Measurements from ENCODE around the gene FBXL14.

Gene FBXL14

GRCh38 chr12:1519642-1520041 is 74.7 kb downstream of the FBXL14 start:
- no peak overlapping the region for H4K12ac ChIP-seq (ENCODE audit: low read depth, low read length)
- DNase-seq: no peak
- no peak overlapping the region for H4K91ac ChIP-seq (ENCODE audit: low read depth, low read length)
- no peak overlapping the region for H3K4me2 ChIP-seq (ENCODE audit: low read length)
- no peak overlapping the region for H3K4me3 ChIP-seq (ENCODE audit: low read depth, low read length)
- no peak overlapping the region for H3K18ac ChIP-seq (ENCODE audit: low read length)
- H3K36me3 ChIP-seq (ENCODE audit: control insufficient read depth in 1 of 2, insufficient read depth in 2 of 2, low read length in 2 of 2): no peaks in the 10 kb centered on the region
- H4K8ac ChIP-seq (ENCODE audit: low read depth, low read length): no peak overlapping the region
- peaks cover 0 to 9% of the 10 kb centered on the region in 2 experiments for H3K4me1 ChIP-seq (ENCODE audit: control insufficient read depth in 1 of 2, insufficient read depth in 2 of 2, low read length in 2 of 2)
- H3K14ac ChIP-seq (ENCODE audit: low read length): no peak overlapping the region
- no peak overlapping the region for H3K23ac ChIP-seq (ENCODE audit: low read length)
- no peak overlapping the region for H3K4ac ChIP-seq (ENCODE audit: low read depth, low read length)
- H2AK5ac ChIP-seq (ENCODE audit: low read length): no peak overlapping the region
- no peak overlapping the region for H2AFZ ChIP-seq (ENCODE audit: insufficient read depth, low read length, poor library complexity)
- no peak overlapping the region for H3K9ac ChIP-seq (ENCODE audit: low read length)
- no peak overlapping the region for H3K27ac ChIP-seq (ENCODE audit: low read depth, low read length)
- H3K27me3 ChIP-seq (ENCODE audit: insufficient read depth, low read length): no peaks in the 10 kb centered on the region
- no peaks in the 10 kb centered on the region for H3K79me1 ChIP-seq (ENCODE audit: low read length)
- no peaks in the 10 kb centered on the region for H3K79me2 ChIP-seq (ENCODE audit: control insufficient read depth, insufficient read depth, low read length, poor library complexity)
- no peaks in the 10 kb centered on the region for H3K9me3 ChIP-seq (ENCODE audit: insufficient read depth, low read depth, low read length)
- H2BK120ac ChIP-seq (ENCODE audit: insufficient read depth, low read length, poor library complexity): no peak overlapping the region
- no CpG with 5 or more reads among the region's 5 CpGs for WGBS (ENCODE audit: extremely low coverage, insufficient coverage, insufficient read length)
- H2BK12ac ChIP-seq (ENCODE audit: low read length): no peak overlapping the region
- no peak overlapping the region for H2BK5ac ChIP-seq (ENCODE audit: low read depth, low read length, poor library complexity)

- Histone ChIP-seq H3K36me3 (ENCODE audit: control insufficient read depth in 1 of 2, insufficient read depth in 2 of 2, low read length in 2 of 2) (no peaks in the 10 kb centered on the region), H2BK5ac (ENCODE audit: low read depth, low read length, poor library complexity) (no peak overlapping the region), H3K4me1 (ENCODE audit: control insufficient read depth in 1 of 2, insufficient read depth in 2 of 2, low read length in 2 of 2) (peaks cover 0 to 9% of the 10 kb centered on the region in 2 experiments), H3K9ac (ENCODE audit: low read length) (no peak overlapping the region), H2AK5ac (ENCODE audit: low read length) (no peak overlapping the region), H3K23ac (ENCODE audit: low read length) (no peak overlapping the region), H4K8ac (ENCODE audit: low read depth, low read length) (no peak overlapping the region), H3K14ac (ENCODE audit: low read length) (no peak overlapping the region), H3K79me2 (ENCODE audit: control insufficient read depth, insufficient read depth, low read length, poor library complexity) (no peaks in the 10 kb centered on the region), H3K4ac (ENCODE audit: low read depth, low read length) (no peak overlapping the region), H3K79me1 (ENCODE audit: low read length) (no peaks in the 10 kb centered on the region), H3K27ac (ENCODE audit: low read depth, low read length) (no peak overlapping the region), H3K27me3 (ENCODE audit: insufficient read depth, low read length) (no peaks in the 10 kb centered on the region), H3K9me3 (ENCODE audit: insufficient read depth, low read depth, low read length) (no peaks in the 10 kb centered on the region), H2BK120ac (ENCODE audit: insufficient read depth, low read length, poor library complexity) (no peak overlapping the region), H3K4me2 (ENCODE audit: low read length) (no peak overlapping the region), H2BK12ac (ENCODE audit: low read length) (no peak overlapping the region), H3K4me3 (ENCODE audit: low read depth, low read length) (no peak overlapping the region), H2AFZ (ENCODE audit: insufficient read depth, low read length, poor library complexity) (no peak overlapping the region), H3K18ac (ENCODE audit: low read length) (no peak overlapping the region), H4K12ac (ENCODE audit: low read depth, low read length) (no peak overlapping the region), H4K91ac (ENCODE audit: low read depth, low read length) (no peak overlapping the region)
- no peak for DNase-seq
- no CpG with 5 or more reads among the region's 29 CpGs for WGBS (ENCODE audit: extremely low coverage, insufficient coverage, insufficient read length)
Measured at GRCh38 chr12:1518591-1519516, 75.5 kb downstream of the FBXL14 start.

- Histone ChIP-seq H4K8ac (ENCODE audit: low read depth, low read length) (no peak overlapping the region), H3K9me3 (ENCODE audit: insufficient read depth, low read depth, low read length) (no peaks in the 10 kb centered on the region), H2BK120ac (ENCODE audit: insufficient read depth, low read length, poor library complexity) (no peak overlapping the region), H3K27ac (ENCODE audit: low read depth, low read length) (no peak overlapping the region), H4K12ac (ENCODE audit: low read depth, low read length) (no peak overlapping the region), H2BK12ac (ENCODE audit: low read length) (no peak overlapping the region), H3K79me1 (ENCODE audit: low read length) (no peaks in the 10 kb centered on the region), H2BK5ac (ENCODE audit: low read depth, low read length, poor library complexity) (no peak overlapping the region), H3K79me2 (ENCODE audit: control insufficient read depth, insufficient read depth, low read length, poor library complexity) (no peaks in the 10 kb centered on the region), H2AK5ac (ENCODE audit: low read length) (no peak overlapping the region), H3K27me3 (ENCODE audit: insufficient read depth, low read length) (no peaks in the 10 kb centered on the region), H3K9ac (ENCODE audit: low read length) (no peak overlapping the region), H3K14ac (ENCODE audit: low read length) (no peak overlapping the region), H3K36me3 (ENCODE audit: control insufficient read depth in 1 of 2, insufficient read depth in 2 of 2, low read length in 2 of 2) (no peaks in the 10 kb centered on the region), H2AFZ (ENCODE audit: insufficient read depth, low read length, poor library complexity) (no peak overlapping the region), H3K4me3 (ENCODE audit: low read depth, low read length) (no peak overlapping the region), H3K18ac (ENCODE audit: low read length) (no peak overlapping the region), H4K91ac (ENCODE audit: low read depth, low read length) (no peak overlapping the region), H3K23ac (ENCODE audit: low read length) (no peak overlapping the region), H3K4ac (ENCODE audit: low read depth, low read length) (no peak overlapping the region), H3K4me1 (ENCODE audit: control insufficient read depth in 1 of 2, insufficient read depth in 2 of 2, low read length in 2 of 2) (peaks cover 0 to 8% of the 10 kb centered on the region in 2 experiments), H3K4me2 (ENCODE audit: low read length) (no peak overlapping the region)
- DNase-seq: no peak
- no CpG with 5 or more reads among the region's 8 CpGs for WGBS (ENCODE audit: extremely low coverage, insufficient coverage, insufficient read length)
Measured at GRCh38 chr12:1517734-1518525, 76.5 kb downstream of the FBXL14 start.

DNA sequence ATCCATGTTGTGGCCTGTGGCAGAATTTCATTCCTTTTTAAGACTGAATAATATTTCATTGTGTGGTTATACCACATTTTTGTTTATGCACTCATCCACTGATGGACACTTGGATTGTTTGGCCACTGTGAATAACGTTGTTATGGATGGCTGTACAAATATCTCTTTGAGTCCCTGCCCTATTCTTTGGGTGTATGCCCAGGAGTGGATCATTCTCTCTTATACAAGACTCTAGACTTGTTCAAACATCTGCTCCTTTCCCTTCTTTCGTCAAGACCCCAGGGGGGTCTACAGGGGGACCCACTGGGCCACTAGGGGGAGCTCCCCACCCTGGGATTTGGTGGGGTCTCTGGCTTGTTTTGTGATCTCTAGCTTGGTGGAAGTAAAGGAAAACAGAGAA is 77.4 kb downstream of the FBXL14 start:
- peak; percentile 35 to 73 for DNase-seq
- Histone ChIP-seq H3K9ac (ENCODE audit: low read length) (no peak overlapping the region), H2BK12ac (ENCODE audit: low read length) (no peak overlapping the region), H4K91ac (ENCODE audit: low read depth, low read length) (no peak overlapping the region), H3K23ac (ENCODE audit: low read length) (no peak overlapping the region), H2BK120ac (ENCODE audit: insufficient read depth, low read length, poor library complexity) (no peak overlapping the region), H3K14ac (ENCODE audit: low read length) (no peak overlapping the region), H3K18ac (ENCODE audit: low read length) (no peak overlapping the region), H3K79me1 (ENCODE audit: low read length) (no peaks in the 10 kb centered on the region), H3K9me3 (ENCODE audit: insufficient read depth, low read depth, low read length) (no peaks in the 10 kb centered on the region), H4K12ac (ENCODE audit: low read depth, low read length) (no peak overlapping the region), H3K4me2 (ENCODE audit: low read length) (no peak overlapping the region), H3K4me1 (ENCODE audit: control insufficient read depth in 1 of 2, insufficient read depth in 2 of 2, low read length in 2 of 2) (peaks cover 0 to 8% of the 10 kb centered on the region in 2 experiments), H3K79me2 (ENCODE audit: control insufficient read depth, insufficient read depth, low read length, poor library complexity) (no peaks in the 10 kb centered on the region), H2AK5ac (ENCODE audit: low read length) (no peak overlapping the region), H2AFZ (ENCODE audit: insufficient read depth, low read length, poor library complexity) (no peak overlapping the region), H3K36me3 (ENCODE audit: control insufficient read depth in 1 of 2, insufficient read depth in 2 of 2, low read length in 2 of 2) (no peaks in the 10 kb centered on the region), H2BK5ac (ENCODE audit: low read depth, low read length, poor library complexity) (no peak overlapping the region), H4K8ac (ENCODE audit: low read depth, low read length) (no peak overlapping the region), H3K4me3 (ENCODE audit: low read depth, low read length) (no peak overlapping the region), H3K27ac (ENCODE audit: low read depth, low read length) (no peak overlapping the region), H3K27me3 (ENCODE audit: insufficient read depth, low read length) (no peaks in the 10 kb centered on the region), H3K4ac (ENCODE audit: low read depth, low read length) (no peak overlapping the region)
- no CpG with 5 or more reads among the region's 2 CpGs for WGBS (ENCODE audit: extremely low coverage, insufficient coverage, insufficient read length)

All from trophoblast cell (in vitro differentiated cells and primary cell).